ENCODE results near the gene HOXA10. TPM values are rescaled to one million over a fixed set of nuclear protein-coding genes. Genes with fewer than 3 reads are reported as not detected.

The HOXA10 gene
- total RNA-seq, 1 donor from 2014 or later: 0.12 TPM

DNA sequence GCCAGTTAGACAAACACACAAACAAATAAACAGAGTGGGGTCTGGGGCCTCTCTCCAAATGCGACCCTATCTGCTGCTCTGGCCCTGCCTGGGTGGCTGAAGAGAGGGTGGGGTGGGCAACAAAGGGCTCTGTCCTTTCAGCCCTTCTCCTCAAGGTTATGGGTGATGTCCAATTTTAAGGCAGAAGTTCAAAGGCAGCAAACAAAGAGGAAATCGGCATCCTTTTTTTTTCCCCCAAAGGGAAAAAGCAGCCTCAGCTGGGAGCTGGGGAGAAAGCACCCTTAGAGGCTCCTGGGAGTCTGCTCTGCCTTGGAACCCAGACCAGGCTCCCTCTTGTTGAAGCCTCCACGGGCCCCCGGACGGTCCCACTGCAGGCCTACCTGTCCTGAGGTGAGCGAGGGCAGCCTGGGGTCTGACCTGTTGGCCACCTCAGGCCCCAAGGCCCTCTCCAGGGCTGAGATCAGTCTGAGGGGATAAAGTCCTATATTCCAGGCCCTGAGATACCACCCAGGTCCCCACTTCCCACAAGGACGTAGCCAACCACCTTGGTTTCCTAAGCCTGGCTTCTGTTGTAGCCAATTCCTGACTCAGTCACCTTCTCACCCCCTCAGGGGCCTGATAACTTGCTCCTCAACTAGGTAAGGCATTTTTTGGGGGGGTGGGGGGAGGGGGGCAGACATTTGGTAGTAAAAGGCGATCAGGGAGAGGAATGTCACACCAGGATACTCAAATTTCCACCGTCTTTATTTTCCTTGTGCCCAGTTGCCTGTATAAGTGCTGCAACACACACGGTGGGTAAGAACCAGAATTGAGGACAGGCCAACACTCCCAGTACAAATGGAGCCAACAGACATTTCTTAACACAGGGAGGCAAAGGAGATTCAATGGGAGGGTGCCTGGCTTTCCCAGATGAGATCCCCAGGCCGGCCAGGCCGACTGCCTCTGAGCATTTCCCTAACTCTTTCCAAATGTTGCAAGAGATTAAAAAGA is 6.6 kb upstream of the HOXA10 start:
- H3K27ac Mint-ChIP-seq (ENCODE audit: unreplicated experiment): no peak overlapping the region
- peaks cover 9% of the 10 kb centered on the region for H3K36me3 Mint-ChIP-seq (ENCODE audit: low read depth)
- H3K4me1 Mint-ChIP-seq (ENCODE audit: low read depth): peaks cover 29% of the 10 kb centered on the region
- H3K27me3 Mint-ChIP-seq (ENCODE audit: low read depth): peaks cover 78% of the 10 kb centered on the region
- H3K4me3 Mint-ChIP-seq (ENCODE audit: unreplicated experiment): no peak overlapping the region
- peak; percentile 70 for DNase-seq (ENCODE audit: low spot score)
- TF ChIP-seq, protein P1, sequence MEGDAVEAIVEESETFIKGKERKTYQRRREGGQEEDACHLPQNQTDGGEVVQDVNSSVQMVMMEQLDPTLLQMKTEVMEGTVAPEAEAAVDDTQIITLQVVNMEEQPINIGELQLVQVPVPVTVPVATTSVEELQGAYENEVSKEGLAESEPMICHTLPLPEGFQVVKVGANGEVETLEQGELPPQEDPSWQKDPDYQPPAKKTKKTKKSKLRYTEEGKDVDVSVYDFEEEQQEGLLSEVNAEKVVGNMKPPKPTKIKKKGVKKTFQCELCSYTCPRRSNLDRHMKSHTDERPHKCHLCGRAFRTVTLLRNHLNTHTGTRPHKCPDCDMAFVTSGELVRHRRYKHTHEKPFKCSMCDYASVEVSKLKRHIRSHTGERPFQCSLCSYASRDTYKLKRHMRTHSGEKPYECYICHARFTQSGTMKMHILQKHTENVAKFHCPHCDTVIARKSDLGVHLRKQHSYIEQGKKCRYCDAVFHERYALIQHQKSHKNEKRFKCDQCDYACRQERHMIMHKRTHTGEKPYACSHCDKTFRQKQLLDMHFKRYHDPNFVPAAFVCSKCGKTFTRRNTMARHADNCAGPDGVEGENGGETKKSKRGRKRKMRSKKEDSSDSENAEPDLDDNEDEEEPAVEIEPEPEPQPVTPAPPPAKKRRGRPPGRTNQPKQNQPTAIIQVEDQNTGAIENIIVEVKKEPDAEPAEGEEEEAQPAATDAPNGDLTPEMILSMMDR (IDR thresholded peaks at IDR 0.05): no peak
- no peaks in the 10 kb centered on the region for H3K9me3 Mint-ChIP-seq (ENCODE audit: low read depth)

DNA sequence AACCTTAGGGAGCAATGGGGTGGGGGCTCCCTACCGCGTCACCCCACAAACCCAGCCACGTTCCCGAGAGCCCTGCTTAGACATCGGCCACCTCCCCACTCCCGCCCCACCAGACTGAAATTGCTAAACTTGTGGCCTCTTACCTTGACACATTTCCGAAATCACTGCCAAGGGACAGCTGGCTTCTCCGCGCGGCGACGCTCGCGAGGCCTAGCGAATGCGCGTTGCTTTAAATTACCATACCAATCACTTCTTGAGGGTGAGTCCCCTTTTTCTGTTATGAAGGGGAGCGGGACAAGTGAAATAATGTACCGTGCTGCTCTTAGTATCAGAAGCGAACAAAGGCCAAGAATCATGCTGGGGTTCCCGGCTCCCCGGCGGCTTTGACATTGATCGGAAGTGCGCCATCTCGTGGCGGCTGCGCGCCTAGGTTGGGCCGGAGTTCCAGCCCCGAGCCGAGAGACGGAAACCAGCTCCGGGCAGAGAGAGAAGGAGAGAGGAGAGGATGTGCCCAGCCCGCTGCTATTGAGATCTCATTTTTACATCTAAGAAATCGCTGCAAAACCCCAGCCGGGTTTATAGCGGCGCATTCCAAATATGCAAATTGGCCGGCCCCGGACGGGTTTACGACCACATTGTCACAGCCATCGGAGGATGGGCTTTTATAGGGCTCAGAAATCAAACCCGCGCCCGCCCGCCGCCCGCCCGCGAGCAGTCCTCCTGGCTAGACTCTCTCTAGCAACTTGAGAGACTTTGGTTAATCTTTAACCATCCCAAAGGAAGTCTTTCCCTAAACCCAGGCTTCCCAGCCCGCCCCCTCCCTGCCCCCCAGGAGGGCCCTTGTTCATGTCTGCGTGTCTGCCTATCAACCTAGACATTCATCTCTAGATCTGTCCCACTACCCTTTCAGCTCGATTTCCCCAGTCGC is 5.6 kb upstream of the HOXA10 start:
- no peaks in the 10 kb centered on the region for H3K9me3 Mint-ChIP-seq (ENCODE audit: low read depth)
- peaks cover 21% of the 10 kb centered on the region for H3K4me1 Mint-ChIP-seq (ENCODE audit: low read depth)
- H3K4me3 Mint-ChIP-seq (ENCODE audit: unreplicated experiment): peak overlapping the region; percentile 31
- peaks cover 78% of the 10 kb centered on the region for H3K27me3 Mint-ChIP-seq (ENCODE audit: low read depth)
- peaks cover 12% of the 10 kb centered on the region for H3K36me3 Mint-ChIP-seq (ENCODE audit: low read depth)
- TF ChIP-seq, protein P1 (IDR thresholded peaks at IDR 0.05): peak; percentile 91
- DNase-seq (ENCODE audit: low spot score): peak; percentile 47
- H3K27ac Mint-ChIP-seq (ENCODE audit: unreplicated experiment): no peak overlapping the region

DNA sequence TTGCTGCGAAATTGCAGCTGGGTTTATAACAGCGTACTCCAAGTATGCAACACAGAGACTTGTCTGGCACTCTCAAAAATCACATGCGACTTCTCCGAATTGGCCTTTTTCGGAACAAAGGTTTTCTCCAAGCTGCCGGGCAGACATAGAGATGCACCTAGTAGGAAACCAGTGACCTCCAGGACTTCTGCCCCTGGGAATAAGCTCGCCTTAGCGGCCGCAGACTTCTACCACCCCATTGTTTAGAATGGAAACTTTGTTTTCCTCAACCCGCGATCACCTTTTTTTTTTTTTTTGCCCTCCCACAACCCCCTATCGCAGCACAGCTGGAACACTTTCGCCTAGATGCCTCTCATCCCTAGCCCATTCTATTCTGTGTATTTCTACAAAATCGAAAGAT is 4.9 kb upstream of the HOXA10 start:
- H3K4me3 Mint-ChIP-seq (ENCODE audit: unreplicated experiment): peak overlapping the region; percentile 31
- peaks cover 15% of the 10 kb centered on the region for H3K4me1 Mint-ChIP-seq (ENCODE audit: low read depth)
- no peaks in the 10 kb centered on the region for H3K9me3 Mint-ChIP-seq (ENCODE audit: low read depth)
- H3K36me3 Mint-ChIP-seq (ENCODE audit: low read depth): peaks cover 12% of the 10 kb centered on the region
- TF ChIP-seq, protein P1 (IDR thresholded peaks at IDR 0.05): no peak
- peaks cover 79% of the 10 kb centered on the region for H3K27me3 Mint-ChIP-seq (ENCODE audit: low read depth)
- no peak overlapping the region for H3K27ac Mint-ChIP-seq (ENCODE audit: unreplicated experiment)
- no peak for DNase-seq (ENCODE audit: low spot score)

DNA sequence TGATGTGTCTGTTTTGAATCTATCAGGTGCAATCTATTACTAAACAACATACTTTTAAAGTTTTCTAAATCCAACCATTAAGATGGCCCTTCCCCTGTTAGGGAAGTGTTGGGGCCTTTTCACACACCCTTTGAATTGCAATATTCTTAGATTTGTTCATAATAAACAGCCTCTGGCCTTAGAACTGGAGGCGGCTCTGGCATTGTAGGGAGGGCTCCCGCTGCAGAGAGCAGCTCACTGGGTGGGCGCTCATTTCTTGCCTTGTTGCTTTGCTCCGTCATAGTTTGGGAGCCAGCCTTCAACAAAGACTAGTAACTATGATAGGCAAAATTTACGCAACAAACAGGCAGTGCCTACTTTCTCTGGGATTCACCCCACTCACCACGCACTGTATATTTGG is 4.2 kb upstream of the HOXA10 start:
- Mint-ChIP-seq H3K36me3 (ENCODE audit: low read depth) (peaks cover 12% of the 10 kb centered on the region), H3K27me3 (ENCODE audit: low read depth) (peaks cover 74% of the 10 kb centered on the region), H3K4me3 (ENCODE audit: unreplicated experiment) (no peak overlapping the region), H3K27ac (ENCODE audit: unreplicated experiment) (no peak overlapping the region), H3K4me1 (ENCODE audit: low read depth) (peaks cover 11% of the 10 kb centered on the region), H3K9me3 (ENCODE audit: low read depth) (no peaks in the 10 kb centered on the region)
- TF ChIP-seq, protein P1 (IDR thresholded peaks at IDR 0.05): no peak
- no peak for DNase-seq (ENCODE audit: low spot score)

DNA sequence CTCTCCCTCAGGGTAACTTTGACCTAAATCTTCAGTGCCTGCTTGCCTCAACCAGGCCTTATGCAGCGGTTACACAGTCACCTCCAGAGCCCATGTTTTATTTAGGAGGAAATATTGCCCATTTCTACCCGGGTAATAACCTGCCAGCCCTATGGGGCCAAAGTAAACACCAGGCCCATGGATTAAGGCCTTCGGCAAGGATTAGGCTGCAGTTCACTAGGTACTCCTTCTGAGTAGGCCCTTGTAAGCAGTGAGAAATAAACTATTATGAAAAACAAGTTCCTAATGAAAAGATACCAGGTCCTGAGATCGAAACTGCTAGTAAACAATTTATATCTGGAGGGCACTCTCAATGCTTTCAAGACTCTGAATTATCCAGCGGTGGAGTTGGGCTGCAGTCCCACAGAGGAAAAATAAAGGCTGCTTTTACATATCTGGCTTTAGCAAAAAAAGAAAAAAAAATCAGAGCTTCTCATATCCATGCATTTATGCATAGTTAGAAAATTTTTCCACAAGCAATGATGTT is 3.7 kb upstream of the HOXA10 start:
- Mint-ChIP-seq H3K27ac (ENCODE audit: unreplicated experiment) (no peak overlapping the region), H3K27me3 (ENCODE audit: low read depth) (peaks cover 71% of the 10 kb centered on the region), H3K4me1 (ENCODE audit: low read depth) (peaks cover 11% of the 10 kb centered on the region), H3K36me3 (ENCODE audit: low read depth) (peaks cover 12% of the 10 kb centered on the region), H3K4me3 (ENCODE audit: unreplicated experiment) (no peak overlapping the region), H3K9me3 (ENCODE audit: low read depth) (no peaks in the 10 kb centered on the region)
- DNase-seq (ENCODE audit: low spot score): no peak
- TF ChIP-seq, protein P1 (IDR thresholded peaks at IDR 0.05): no peak

Data from chondrocyte (in vitro differentiated cells).